ENCODE measurements around the gene THBS1.

- TF ChIP-seq EP300 (IDR thresholded peaks at IDR 0.05; ENCODE audit: borderline replicate concordance) (no peak), ZBTB7A (IDR thresholded peaks at IDR 0.05; ENCODE audit: low read depth) (no peak), RAD21 (IDR thresholded peaks at IDR 0.05; ENCODE audit: low read depth) (no peak), YY1 (IDR thresholded peaks at IDR 0.05; ENCODE audit: low read depth) (no peak), TAF1 (IDR thresholded peaks at IDR 0.05; ENCODE audit: low read depth) (no peak), FOXM1 (IDR thresholded peaks at IDR 0.05; ENCODE audit: borderline replicate concordance, low read depth) (no peak), CREB1 (IDR thresholded peaks at IDR 0.05; ENCODE audit: low read depth) (no peak), USF1 (IDR thresholded peaks at IDR 0.05) (no peak), TCF12 (IDR thresholded peaks at IDR 0.05; ENCODE audit: low read depth) (no peak), MAX (IDR thresholded peaks at IDR 0.05) (no peak), TEAD4 (IDR thresholded peaks at IDR 0.05) (no peak)
Observed at GRCh38 chr15:39538936-39539335, 41.9 kb upstream of the THBS1 start.

Measured in Ishikawa (cell line).